Gastrocnemius medialis (tissue), 4 donors: ENCODE data around the gene C9orf50. TPM values are rescaled to one million over a fixed set of nuclear protein-coding genes. Genes with fewer than 3 reads are reported as not detected.
"Not testable (repeated sequence)": the region's sequence is repeated elsewhere in the genome, so short reads cannot be mapped to it uniquely, and the experiment has no call there.

Experiments
- ATAC-seq, 2 donors: fragments of 150-250 bp; one replicate each; pipeline ENCODE4 v1.9.1; 2016
- DNase-seq, 2 donors: peaks; one replicate each; pipeline ENCODE4 v3.0.0-alpha.2; 2019
- H3K27ac ChIP-seq, 4 donors: fragments of 200-600 bp; sonication (generic); 1 replicate in 1 of 4; 2 replicates in 3 of 4; pipeline ENCODE4 v1.5.1; 2016 to 2018; ENCODE audit warnings: mild to moderate bottlenecking in 2 of 4, moderate library complexity in 1 of 4
- H3K27me3 ChIP-seq, 3 donors: fragments of 200-600 bp; sonication (generic) in 2 of 3; 1 replicate in 1 of 3; 2 replicates in 2 of 3; pipeline versions ENCODE4 v1.5.1 to v1.6.0; 2016 to 2019; ENCODE audit warnings: mild to moderate bottlenecking in 1 of 3, moderate library complexity in 1 of 3
- H3K36me3 ChIP-seq, 2 donors: fragments of 200-600 bp; sonication (generic) in 1 of 2; one replicate each; pipeline ENCODE4 v1.5.1; 2017 to 2018
- H3K4me1 ChIP-seq, 2 donors: fragments of 200-600 bp; sonication (generic) in 1 of 2; one replicate each; pipeline ENCODE4 v1.5.1; 2016 to 2017; ENCODE audit warnings: mild to moderate bottlenecking in 2 of 2
- H3K4me3 ChIP-seq, 4 donors: fragments of 200-600 bp; sonication (generic) in 3 of 4; 1 replicate in 1 of 4; 2 replicates in 3 of 4; pipeline ENCODE4 v1.5.1; 2016 to 2019; ENCODE audit warnings: mild to moderate bottlenecking in 2 of 4
- H3K9me3 ChIP-seq, 3 donors: fragments of 200-600 bp; sonication (generic) in 2 of 3; 1 replicate in 1 of 3; 2 replicates in 2 of 3; pipeline ENCODE4 v1.5.1; 2016 to 2019
- CTCF ChIP-seq, 5 experiments: fragments of 450-650 bp in 3 of 5; fragments of 200-600 bp in 2 of 5; sonication (generic) in 2 of 5; IDR thresholded peaks in 4 of 5; conservative IDR thresholded peaks in 1 of 5; 1 replicate in 4 of 5; 2 replicates in 1 of 5; pipeline ENCODE4 v1.5.1; 2016 to 2019; ENCODE audit warnings: antibody characterized with exemption in 5 of 5, mild to moderate bottlenecking in 3 of 5, moderate library complexity in 3 of 5
- POLR2A ChIP-seq, 2 donors: fragments of 450-650 bp; IDR thresholded peaks; one replicate each; pipeline ENCODE4 v1.6.1; 2017; ENCODE audit warnings: antibody characterized with exemption in 2 of 2, mild to moderate bottlenecking in 2 of 2, moderate library complexity in 2 of 2
- in situ Hi-C, 4 donors: fragments of 200-750 bp; cut with MboI; loops; one replicate each; pipeline versions ENCODE4 v1.15.0 to v1.8.0; 2017; ENCODE audit warnings: low sequenced_read_pairs in 4 of 4
- intact Hi-C: fragments of 100-400 bp; cut with DNase I; formaldehyde crosslinking; loops from one replicate; pipeline ENCODE4 v1.15.1; 2023; ENCODE audit warnings: low total_unique reads
- total RNA-seq, 4 donors: library from RNA; depleted of rRNA; stranded (reverse); fragments of >200 nt; gene quantifications; one replicate each; pipeline versions ENCODE4 v1.1.0 to v1.2.3, GENCODE V29; 2016

The C9orf50 gene
- total RNA-seq, 4 donors from 2014 or later, result not detected

- in situ Hi-C loops, result no loop called here
- Histone ChIP-seq H3K27ac (no peak overlapping the region), H3K4me3 (peak overlapping the region; percentile 33 to 51 (median 44)), H3K4me1 (no peaks in the 10 kb centered on the region), H3K27me3 (peaks cover 14 to 46% (median 33%) of the 10 kb centered on the region in 3 donors), H3K36me3 (no peaks in the 10 kb centered on the region), H3K9me3 (no peaks in the 10 kb centered on the region)
- no peak for ATAC-seq
- TF ChIP-seq POLR2A (IDR thresholded peaks at IDR 0.05) (no peak), CTCF (IDR thresholded peaks at IDR 0.05 in 4 of 5, conservative IDR thresholded peaks at IDR 0.05 in 1 of 5) (no peak)
- intact Hi-C loops, result no loop called here
- no peak for DNase-seq
Measured at GRCh38 chr9:129664746-129665388, 44.0 kb upstream of the C9orf50 start.

- H3K27me3 ChIP-seq, result peaks cover 13 to 38% (median 22%) of the 10 kb centered on the region in 3 donors
- H3K27ac ChIP-seq, H3K9me3 ChIP-seq, in situ Hi-C loops, DNase-seq, H3K36me3 ChIP-seq, H3K4me1 ChIP-seq, intact Hi-C loops, H3K4me3 ChIP-seq, ATAC-seq: not testable (repeated sequence)
Measured at GRCh38 chr9:129662239-129662638, 41.3 kb upstream of the C9orf50 start.

- no peaks in the 10 kb centered on the region for H3K36me3 ChIP-seq
- intact Hi-C loops, result no loop called here
- no peak for ATAC-seq
- H3K9me3 ChIP-seq, result no peaks in the 10 kb centered on the region
- DNase-seq, result no peak
- in situ Hi-C loops, result no loop called here
- H3K4me3 ChIP-seq, result no peak overlapping the region
- TF ChIP-seq POLR2A (IDR thresholded peaks at IDR 0.05) (no peak), CTCF (IDR thresholded peaks at IDR 0.05 in 4 of 5, conservative IDR thresholded peaks at IDR 0.05 in 1 of 5) (no peak)
- peaks cover 9 to 26% (median 11%) of the 10 kb centered on the region in 3 donors for H3K27me3 ChIP-seq
- H3K27ac ChIP-seq, result no peak overlapping the region
- no peaks in the 10 kb centered on the region for H3K4me1 ChIP-seq
Measured at GRCh38 chr9:129661029-129661428, 40.1 kb upstream of the C9orf50 start.

- H3K4me1 ChIP-seq, result no peaks in the 10 kb centered on the region
- in situ Hi-C loops (loop anchor here in 2 of 4 donors (5.0 to 10.0 kb wide), 2 partner anchors 125 to 128 kb away; no protein-coding TSS in a partner anchor), intact Hi-C loops (no loop called here)
- no peak for TF ChIP-seq POLR2A (IDR thresholded peaks at IDR 0.05)
- no peak for TF ChIP-seq CTCF (IDR thresholded peaks at IDR 0.05 in 4 of 5, conservative IDR thresholded peaks at IDR 0.05 in 1 of 5)
- DNase-seq (no peak), ATAC-seq (no peak)
- H3K27me3 ChIP-seq, result peaks cover 0 to 8% (median 0%) of the 10 kb centered on the region in 3 donors
- H3K36me3 ChIP-seq, result no peaks in the 10 kb centered on the region
- no peaks in the 10 kb centered on the region for H3K9me3 ChIP-seq
- no peak overlapping the region for H3K4me3 ChIP-seq
- no peak overlapping the region for H3K27ac ChIP-seq
Measured at GRCh38 chr9:129656795-129657390, 36.0 kb upstream of the C9orf50 start.

- in situ Hi-C loops (loop anchor here in 2 of 4 donors (5.0 to 10.0 kb wide), 2 partner anchors 127 to 129 kb away; no protein-coding TSS in a partner anchor), intact Hi-C loops (no loop called here)
- Histone ChIP-seq H3K27ac (no peak overlapping the region), H3K36me3 (no peaks in the 10 kb centered on the region), H3K4me3 (no peak overlapping the region), H3K9me3 (no peaks in the 10 kb centered on the region), H3K4me1 (no peaks in the 10 kb centered on the region), H3K27me3 (no peaks in the 10 kb centered on the region)
- ATAC-seq (no peak), DNase-seq (no peak)
- TF ChIP-seq CTCF (IDR thresholded peaks at IDR 0.05 in 4 of 5, conservative IDR thresholded peaks at IDR 0.05 in 1 of 5) (no peak), POLR2A (IDR thresholded peaks at IDR 0.05) (no peak)
Measured at GRCh38 chr9:129655696-129656095, 34.8 kb upstream of the C9orf50 start.
